HepG2 (cell line): Measurements from ENCODE around the gene CACNA1C. TPM values are rescaled to one million over a fixed set of nuclear protein-coding genes. Genes with fewer than 3 reads are reported as not detected.

Experiments
- ATAC-seq: fragments of 200-7000 bp; cut with Tn5 transposase; 3 replicates; pipeline ENCODE4 v1.9.1; 2020; ENCODE audit warnings: mild to moderate bottlenecking, moderate library complexity
- BruUV-seq: library from RNA; stranded (reverse); fragments of 400-500 nt; replicated peaks from 2 replicates; lab custom pipeline; 2021; lab: Mats Ljungman, UMichigan
- CTCF ChIA-PET: fragments of 300-600 bp; formaldehyde crosslinking; extraction: SDS; loops from one replicate; lab custom pipeline; 2021; ENCODE audit warnings: low total read pairs, inconsistent platforms, low intra/inter-chr PET ratio; lab: Yijun Ruan, JAX
- POLR2A ChIA-PET: fragments of 350-600 bp; sonication (Branson Sonifier 250); formaldehyde crosslinking; loops from one replicate; lab custom pipeline; 2020; ENCODE audit warnings: antibody characterized with exemption, inconsistent platforms; lab: Yijun Ruan, JAX
- DNase-seq: peaks from one replicate; pipeline ENCODE4 v3.0.0-alpha.2; 2015; ENCODE audit warnings: low spot score
- FAIRE-seq: peaks from 3 replicates; lab custom pipeline; 2011; peaks lifted over from hg19 to GRCh38; lab: Jason Lieb, UNC
- H2AFZ ChIP-seq: one replicate; pipeline ENCODE4 v1.6.1; 2011; ENCODE audit warnings: low read length, inconsistent platforms
- H3K27ac ChIP-seq: fragments of 300-600 bp; 3 replicates; pipeline ENCODE4 v1.8.0; 2011; ENCODE audit warnings: mixed run types, mild to moderate bottlenecking, mixed read lengths, low read length, inconsistent platforms; ENCODE audit not compliant: insufficient read depth; ENCODE audit errors: extremely low read length
- H3K27me3 ChIP-seq, 2 experiments: fragments of 200-600 bp in 1 of 2; 2 replicates in 1 of 2; 3 replicates in 1 of 2; pipeline versions ENCODE4 v1.6.0 to v1.8.0; 2011; ENCODE audit warnings: low read length in 2 of 2, mild to moderate bottlenecking in 2 of 2, moderate library complexity in 2 of 2, inconsistent platforms in 1 of 2; ENCODE audit not compliant: insufficient read depth in 2 of 2, control insufficient read depth in 1 of 2
- H3K36me3 ChIP-seq, 2 experiments: fragments of 200-600 bp in 1 of 2; replicated peaks in 1 of 2; 2 replicates in 1 of 2; 3 replicates in 1 of 2; pipeline versions ENCODE4 v1.5.1 to v1.8.0; 2011; ENCODE audit warnings: low read length in 2 of 2, inconsistent platforms in 1 of 2; ENCODE audit not compliant: insufficient read depth in 2 of 2, control insufficient read depth in 1 of 2
- H3K4me1 ChIP-seq: 2 replicates; pipeline ENCODE4 v1.5.1; 2012; ENCODE audit warnings: low read length, inconsistent platforms; ENCODE audit not compliant: insufficient read depth
- H3K4me2 ChIP-seq: 2 replicates; pipeline ENCODE4 v1.6.0; 2011; ENCODE audit warnings: low read depth, low read length, inconsistent platforms
- H3K4me3 ChIP-seq, 3 experiments: fragments of 200-600 bp in 1 of 3; sonication (generic), shearing (Covaris generic) in 1 of 3; replicated peaks in 1 of 3; 2 replicates each; pipeline ENCODE4 v1.5.1; 2011 to 2016; ENCODE audit warnings: low read length in 3 of 3, inconsistent platforms in 2 of 3, low read depth in 2 of 3, mild to moderate bottlenecking in 2 of 3, control low read depth in 1 of 3, mixed read lengths in 1 of 3; ENCODE audit not compliant: insufficient read depth in 1 of 3
- H3K79me2 ChIP-seq: one replicate; pipeline ENCODE4 v1.6.1; 2011; ENCODE audit warnings: low read length, inconsistent platforms; ENCODE audit not compliant: insufficient read depth
- H3K9ac ChIP-seq: 2 replicates; pipeline ENCODE4 v1.6.0; 2011; ENCODE audit warnings: mild to moderate bottlenecking, low read depth, low read length, inconsistent platforms; ENCODE audit not compliant: insufficient read depth
- H3K9me3 ChIP-seq: 2 replicates; pipeline ENCODE4 v1.5.1; 2012; ENCODE audit warnings: mild to moderate bottlenecking, low read length
- H4K20me1 ChIP-seq: 2 replicates; pipeline ENCODE4 v1.6.0; 2011; ENCODE audit warnings: inconsistent platforms, mild to moderate bottlenecking, low read length, moderate library complexity; ENCODE audit not compliant: insufficient read depth
- ASH2L ChIP-seq: fragments of 300-600, 200-600 bp; sonication (generic); IDR thresholded peaks from 2 replicates; pipeline ENCODE4 v1.7.0; 2017; ENCODE audit warnings: low read depth, mild to moderate bottlenecking, moderate library complexity, mixed read lengths, low read length; ENCODE audit not compliant: insufficient read length
- HBP1 ChIP-seq: IDR thresholded peaks from 2 replicates; pipeline ENCODE4 v1.6.1; 2016; ENCODE audit warnings: low read depth, control low read depth
- HNF4A ChIP-seq: sonication (generic); formaldehyde crosslinking; IDR thresholded peaks from 2 replicates; pipeline ENCODE4 v1.4.0; 2020; ENCODE audit warnings: missing genetic modification reagents
- HOXA9 ChIP-seq: sonication (generic); formaldehyde crosslinking; IDR thresholded peaks from 2 replicates; pipeline ENCODE4 v1.8.1; 2022; ENCODE audit warnings: missing genetic modification reagents, mild to moderate bottlenecking, moderate library complexity, borderline replicate concordance
- MAF1 ChIP-seq: sonication (generic); formaldehyde crosslinking; IDR thresholded peaks from 2 replicates; pipeline ENCODE4 v1.5.0; 2020; ENCODE audit warnings: missing genetic modification reagents, borderline replicate concordance
- MAFK ChIP-seq, 2 experiments: IDR thresholded peaks in 1 of 2; conservative IDR thresholded peaks in 1 of 2; 2 replicates each; pipeline ENCODE4 v1.6.1; 2011; ENCODE audit warnings: improper control_type of control experiment in 2 of 2, low read length in 2 of 2
- PRDM4 ChIP-seq: sonication (generic); formaldehyde crosslinking; IDR thresholded peaks from 2 replicates; pipeline ENCODE4 v1.9.0; 2021; ENCODE audit warnings: missing genetic modification reagents, borderline replicate concordance
- REXO4 ChIP-seq: sonication (generic); formaldehyde crosslinking; IDR thresholded peaks from 2 replicates; pipeline ENCODE4 v1.8.0; 2022; ENCODE audit warnings: missing genetic modification reagents, mild to moderate bottlenecking, borderline replicate concordance
- TOE1 ChIP-seq: sonication (generic); formaldehyde crosslinking; IDR thresholded peaks from 2 replicates; pipeline ENCODE4 v1.4.0; 2020; ENCODE audit warnings: mild to moderate bottlenecking, missing genetic modification reagents
- ZNF362 ChIP-seq: sonication (generic); formaldehyde crosslinking; IDR thresholded peaks from 2 replicates; pipeline ENCODE4 v1.4.0; 2020; ENCODE audit warnings: missing genetic modification reagents, mild to moderate bottlenecking, borderline replicate concordance
- ZNF720 ChIP-seq: sonication (generic); formaldehyde crosslinking; IDR thresholded peaks from 2 replicates; pipeline ENCODE4 v1.4.0; 2020; ENCODE audit warnings: missing genetic modification reagents
- ZSCAN29 ChIP-seq: sonication (generic); formaldehyde crosslinking; conservative IDR thresholded peaks from 2 replicates; pipeline ENCODE4 v1.4.0; 2020; ENCODE audit warnings: mild to moderate bottlenecking, missing genetic modification reagents
- WGBS: methylation state at CpG from one replicate; pipeline ENCODE4 v1.1.6; 2017; ENCODE audit warnings: low lambda C conversion rate; 5-methylcytosine and 5-hydroxymethylcytosine counted together
- in situ Hi-C: cut with HindIII; loops from 2 replicates; pipeline ENCODE4 v1.10.0; 2017; ENCODE audit warnings: low pct_unique_long_range_greater_than_20kb; ENCODE audit not compliant: extremely low pct_ligation_motif_present
- intact Hi-C: fragments of 100-400 bp; cut with micrococcal nuclease; formaldehyde crosslinking; loops from one replicate; pipeline ENCODE4 v1.10.0; 2022; ENCODE audit not compliant: unreplicated experiment
- polyA plus RNA-seq, 8 experiments: library from polyadenylated mRNA; depleted of rRNA in 3 of 8; stranded (reverse) in 7 of 8; unstranded in 1 of 8; fragments of >200 nt; fragmentation: Illumina TruSeq in 4 of 8; extraction: Trizol in 4 of 8; gene quantifications; 2 replicates each; pipeline versions ENCODE4 v1.2.1 to v1.2.3, GENCODE V29; 2011 to 2016; ENCODE audit warnings: low read depth in 4 of 8, missing spikeins in 1 of 8, mixed read lengths in 1 of 8; ENCODE audit not compliant: insufficient read depth in 1 of 8
- total RNA-seq, 5 experiments: library from RNA; depleted of rRNA; stranded (reverse); fragments of >200 nt; fragmentation: Illumina TruSeq; extraction: Trizol; gene quantifications; 2 replicates each; pipeline ENCODE4 v1.2.3, GENCODE V29; 2016; ENCODE audit warnings: low read depth in 1 of 5

The CACNA1C gene
- total and polyA plus RNA-seq, 2 of the 13 experiments (the other 11 are each of a cell fraction or from before 2014, with no cell fraction given) = not detected

- Histone ChIP-seq H3K27ac (no peak overlapping the region), H3K4me2 (no peak overlapping the region), H3K4me3 (no peak overlapping the region), H3K4me1 (peaks cover 12% of the 10 kb centered on the region), H3K36me3 (no peaks in the 10 kb centered on the region), H3K9ac (no peak overlapping the region), H3K79me2 (no peaks in the 10 kb centered on the region), H4K20me1 (no peaks in the 10 kb centered on the region), H3K9me3 (no peaks in the 10 kb centered on the region), H3K27me3 (peaks cover 10 to 87% of the 10 kb centered on the region in 2 experiments), H2AFZ (no peak overlapping the region)
- CTCF ChIA-PET = no interaction called here
- DNase-seq = no peak
- no peak for ATAC-seq
- intact Hi-C loops = no loop called here
- in situ Hi-C loops = no loop called here
- POLR2A ChIA-PET = no interaction called here
- no peak for FAIRE-seq
- WGBS = 0% methylated on average over 2 of the region's 5 CpGs
- TF ChIP-seq REXO4 (CRISPR knock-in tag) (no peak), ZSCAN29 (CRISPR knock-in tag) (no peak), ZNF720 (CRISPR knock-in tag) (no peak)
- no TSS peak for BruUV-seq
Observed at GRCh38 chr12:2619136-2619535, 566.3 kb downstream of the CACNA1C start.

- CTCF ChIA-PET = no interaction called here
- Histone ChIP-seq H3K36me3 (no peaks in the 10 kb centered on the region), H3K27ac (no peak overlapping the region), H3K4me3 (no peak overlapping the region), H2AFZ (no peak overlapping the region), H3K27me3 (peaks cover 16 to 93% of the 10 kb centered on the region in 2 experiments), H3K9ac (no peak overlapping the region), H3K4me1 (peaks cover 5% of the 10 kb centered on the region), H3K9me3 (no peaks in the 10 kb centered on the region), H4K20me1 (no peaks in the 10 kb centered on the region), H3K79me2 (no peaks in the 10 kb centered on the region), H3K4me2 (no peak overlapping the region)
- no peak for DNase-seq
- no peak for FAIRE-seq
- intact Hi-C loops = no loop called here
- no peak for ATAC-seq
- WGBS = 7% methylated on average over 6 of the region's 6 CpGs
- in situ Hi-C loops = no loop called here
- no TSS peak for BruUV-seq
- POLR2A ChIA-PET = no interaction called here
- TF ChIP-seq ZNF362 (CRISPR knock-in tag) = no peak
- TF ChIP-seq TOE1 (CRISPR knock-in tag) = no peak
- TF ChIP-seq MAF1 (CRISPR knock-in tag) = no peak
- no peak for TF ChIP-seq HOXA9
- TF ChIP-seq HNF4A (CRISPR knock-in tag) = no peak
- no peak for TF ChIP-seq HBP1 (CRISPR knock-in tag)
- no peak for TF ChIP-seq ASH2L
- TF ChIP-seq MAFK (conservative IDR thresholded peaks at IDR 0.05 in 1 of 2, IDR thresholded peaks at IDR 0.05 in 1 of 2; ENCODE audit: low read length in 2 of 2) = no peak
- no peak for TF ChIP-seq PRDM4 (CRISPR knock-in tag)
Observed at GRCh38 chr12:2622460-2622859, 569.7 kb downstream of the CACNA1C start.
